Lower leg skin (tissue), 3 donors: ENCODE data around the gene CD19.

Experiments used
- POLR2A ChIP-seq, 2 donors: fragments of 450-650 bp; IDR thresholded peaks; one replicate each; pipeline ENCODE4 v1.6.1; 2016 to 2017; ENCODE audit warnings: antibody characterized with exemption in 2 of 2, mild to moderate bottlenecking in 1 of 2, moderate library complexity in 1 of 2
- TF ChIP-seq, protein P1 (sequence below), 3 donors: fragments of 450-650 bp; IDR thresholded peaks; one replicate each; pipeline ENCODE4 v1.5.1; 2016; ENCODE audit warnings: antibody characterized with exemption in 3 of 3, mild to moderate bottlenecking in 3 of 3, moderate library complexity in 2 of 3

DNA sequence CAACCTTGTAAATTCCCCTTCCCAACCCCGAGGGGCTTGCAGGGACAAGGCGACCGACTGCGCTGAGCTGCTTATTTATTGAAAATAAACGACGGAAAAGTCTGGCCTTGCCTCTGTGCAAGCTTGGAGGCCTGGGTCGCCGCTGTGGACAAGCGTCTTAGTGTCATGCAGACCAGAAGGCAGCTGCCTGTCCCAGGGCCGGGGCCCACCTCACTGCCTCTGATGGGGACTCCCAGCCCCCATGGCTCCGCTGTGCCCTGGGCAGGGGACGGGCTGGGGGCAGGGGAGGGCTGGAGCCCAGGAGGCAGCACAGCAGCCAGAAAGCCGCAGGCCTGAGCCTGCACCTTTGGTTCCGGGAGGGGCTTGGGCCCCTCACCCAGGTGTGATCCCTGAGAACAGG lies 27.4 kb upstream of the CD19 start:
- TF ChIP-seq, protein P1, sequence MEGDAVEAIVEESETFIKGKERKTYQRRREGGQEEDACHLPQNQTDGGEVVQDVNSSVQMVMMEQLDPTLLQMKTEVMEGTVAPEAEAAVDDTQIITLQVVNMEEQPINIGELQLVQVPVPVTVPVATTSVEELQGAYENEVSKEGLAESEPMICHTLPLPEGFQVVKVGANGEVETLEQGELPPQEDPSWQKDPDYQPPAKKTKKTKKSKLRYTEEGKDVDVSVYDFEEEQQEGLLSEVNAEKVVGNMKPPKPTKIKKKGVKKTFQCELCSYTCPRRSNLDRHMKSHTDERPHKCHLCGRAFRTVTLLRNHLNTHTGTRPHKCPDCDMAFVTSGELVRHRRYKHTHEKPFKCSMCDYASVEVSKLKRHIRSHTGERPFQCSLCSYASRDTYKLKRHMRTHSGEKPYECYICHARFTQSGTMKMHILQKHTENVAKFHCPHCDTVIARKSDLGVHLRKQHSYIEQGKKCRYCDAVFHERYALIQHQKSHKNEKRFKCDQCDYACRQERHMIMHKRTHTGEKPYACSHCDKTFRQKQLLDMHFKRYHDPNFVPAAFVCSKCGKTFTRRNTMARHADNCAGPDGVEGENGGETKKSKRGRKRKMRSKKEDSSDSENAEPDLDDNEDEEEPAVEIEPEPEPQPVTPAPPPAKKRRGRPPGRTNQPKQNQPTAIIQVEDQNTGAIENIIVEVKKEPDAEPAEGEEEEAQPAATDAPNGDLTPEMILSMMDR (IDR thresholded peaks at IDR 0.05): no peak
- TF ChIP-seq POLR2A (IDR thresholded peaks at IDR 0.05): no peak
